Lower leg skin (tissue), 3 donors: ENCODE results near the gene ZNF134.

Experiments used
- CTCF ChIP-seq, 3 donors: fragments of 450-650 bp; IDR thresholded peaks; one replicate each; pipeline ENCODE4 v1.5.1; 2016; ENCODE audit warnings: antibody characterized with exemption in 3 of 3, mild to moderate bottlenecking in 3 of 3, moderate library complexity in 2 of 3
- POLR2A ChIP-seq, 2 donors: fragments of 450-650 bp; IDR thresholded peaks; one replicate each; pipeline ENCODE4 v1.6.1; 2016 to 2017; ENCODE audit warnings: antibody characterized with exemption in 2 of 2, mild to moderate bottlenecking in 1 of 2, moderate library complexity in 1 of 2

- TF ChIP-seq CTCF (IDR thresholded peaks at IDR 0.05): no peak
- TF ChIP-seq POLR2A (IDR thresholded peaks at IDR 0.05): no peak
Observed at GRCh38 chr19:57668635-57669034, 54.6 kb downstream of the ZNF134 start, which contains the start of gene ZSCAN4.
